ENCODE data around the gene SPSB3. TPM values are rescaled to one million over a fixed set of nuclear protein-coding genes. Genes with fewer than 3 reads are reported as not detected.

The SPSB3 gene
- total and polyA plus RNA-seq, 5 experiments from 2014 or later = 38.0 to 123 (median 42.0) TPM

GRCh38 chr16:1763521-1764511 lies 18.6 kb downstream of the SPSB3 start:
- DNase-seq = no peak
- ATAC-seq = no peak
- Mint-ChIP-seq H3K9me3 (no peaks in the 10 kb centered on the region), H3K27me3 (no peaks in the 10 kb centered on the region), H3K36me3 (peaks cover 0 to 29% (median 2%) of the 10 kb centered on the region in 3 donors), H3K4me1 (peaks cover 0 to 1% (median under 1%) of the 10 kb centered on the region in 4 donors), H3K4me3 (no peak overlapping the region), H3K27ac (no peak overlapping the region)
- POLR2A ChIA-PET = interaction anchor here (0.5 to 2.2 kb wide), 6 partner anchors 8 to 411 kb away, joined by 3 to 8 read pairs (median 4); partner anchors contain the start of genes EME2, NME3, NUBP2 and SPSB3

GRCh38 chr16:1762879-1763520 lies 19.4 kb downstream of the SPSB3 start:
- POLR2A ChIA-PET = interaction anchor here (0.5 to 1.5 kb wide), 3 partner anchors 9 to 410 kb away, joined by 4 to 7 read pairs (median 4); partner anchors contain the start of genes EME2 and NME3
- Mint-ChIP-seq H3K9me3 (no peaks in the 10 kb centered on the region), H3K27ac (no peak overlapping the region)

GRCh38 chr16:1762196-1762878 lies 20.0 kb downstream of the SPSB3 start:
- Mint-ChIP-seq H3K27me3 (no peaks in the 10 kb centered on the region), H3K4me1 (peaks cover 2 to 6% (median 3%) of the 10 kb centered on the region in 4 donors), H3K9me3 (no peaks in the 10 kb centered on the region), H3K27ac (no peak overlapping the region), H3K4me3 (no peak overlapping the region), H3K36me3 (peaks cover 0 to 25% (median 2%) of the 10 kb centered on the region in 3 donors)
- ATAC-seq (no peak), DNase-seq (no peak)
- POLR2A ChIA-PET = interaction anchor here (1.5 kb wide), 1 partner anchor 10 kb away, joined by 7 read pairs; the partner anchor contains the start of genes EME2 and NME3

More at GRCh38 chr16:1762879-1763520, 19.4 kb downstream of the SPSB3 start:
- ATAC-seq = no peak
- DNase-seq = no peak
- Mint-ChIP-seq H3K4me1 (peaks cover 0 to 2% (median under 1%) of the 10 kb centered on the region in 4 donors), H3K27me3 (no peaks in the 10 kb centered on the region), H3K4me3 (no peak overlapping the region), H3K36me3 (peaks cover 0 to 26% (median 2%) of the 10 kb centered on the region in 3 donors)

GRCh38 chr16:1761751-1762150 lies 20.6 kb downstream of the SPSB3 start:
- DNase-seq (no peak), ATAC-seq (no peak)
- no peaks in the 10 kb centered on the region for H3K9me3 Mint-ChIP-seq
- peak overlapping the region in 1 of 10 donors; percentile 27 for H3K27ac Mint-ChIP-seq
- peaks cover 0 to 23% (median 2%) of the 10 kb centered on the region in 3 donors for H3K36me3 Mint-ChIP-seq
- peaks cover 2 to 12% (median 8%) of the 10 kb centered on the region in 4 donors for H3K4me1 Mint-ChIP-seq
- H3K27me3 Mint-ChIP-seq = no peaks in the 10 kb centered on the region
- H3K4me3 Mint-ChIP-seq = no peak overlapping the region
- POLR2A ChIA-PET = no interaction called here

GRCh38 chr16:1760911-1761310 lies 21.5 kb downstream of the SPSB3 start:
- DNase-seq (no peak), ATAC-seq (no peak)
- Mint-ChIP-seq H3K4me3 (no peak overlapping the region), H3K4me1 (peaks cover 4 to 15% (median 10%) of the 10 kb centered on the region in 4 donors), H3K36me3 (peaks cover 0 to 25% (median 4%) of the 10 kb centered on the region in 3 donors), H3K27me3 (no peaks in the 10 kb centered on the region), H3K27ac (peak overlapping the region in 2 of 10 donors; percentile 24 to 32), H3K9me3 (no peaks in the 10 kb centered on the region)
- POLR2A ChIA-PET = interaction anchor here (1.0 kb wide), 1 partner anchor 13 kb away, joined by 3 read pairs; no protein-coding TSS in a partner anchor

- no peaks in the 10 kb centered on the region for H3K27me3 Mint-ChIP-seq
- H3K4me1 Mint-ChIP-seq = peaks cover 4 to 15% (median 10%) of the 10 kb centered on the region in 4 donors
- DNase-seq = no peak
- H3K9me3 Mint-ChIP-seq = no peaks in the 10 kb centered on the region
- H3K4me3 Mint-ChIP-seq = no peak overlapping the region
- peaks cover 0 to 35% (median 6%) of the 10 kb centered on the region in 3 donors for H3K36me3 Mint-ChIP-seq
- ATAC-seq = no peak
- POLR2A ChIA-PET = no interaction called here
- no peak overlapping the region for H3K27ac Mint-ChIP-seq
Measured at GRCh38 chr16:1759511-1759910, 22.9 kb downstream of the SPSB3 start.

GRCh38 chr16:1758923-1759322 lies 23.4 kb downstream of the SPSB3 start:
- no peaks in the 10 kb centered on the region for H3K27me3 Mint-ChIP-seq
- no peaks in the 10 kb centered on the region for H3K9me3 Mint-ChIP-seq
- H3K4me1 Mint-ChIP-seq = peaks cover 4 to 15% (median 10%) of the 10 kb centered on the region in 4 donors
- POLR2A ChIA-PET = interaction anchor here (1.1 kb wide), 1 partner anchor 53 kb away, joined by 5 read pairs; the partner anchor contains the start of gene MAPK8IP3
- peak overlapping the region in 2 of 10 donors; percentile 18 to 72 for H3K27ac Mint-ChIP-seq
- ATAC-seq (no peak), DNase-seq (no peak)
- H3K36me3 Mint-ChIP-seq = peaks cover 0 to 41% (median 9%) of the 10 kb centered on the region in 3 donors
- no peak overlapping the region for H3K4me3 Mint-ChIP-seq

- Mint-ChIP-seq H3K9me3 (no peaks in the 10 kb centered on the region), H3K36me3 (peaks cover 0 to 50% (median 9%) of the 10 kb centered on the region in 3 donors), H3K4me1 (peaks cover 4 to 15% (median 10%) of the 10 kb centered on the region in 4 donors), H3K4me3 (peak overlapping the region in 2 of 10 donors; percentile 7 to 22), H3K27me3 (no peaks in the 10 kb centered on the region), H3K27ac (peak overlapping the region in 2 of 10 donors; percentile 22 to 55)
- DNase-seq (peak in 1 of 10 donors; percentile 16), ATAC-seq (no peak)
- POLR2A ChIA-PET = interaction anchor here (1.1 kb wide), 1 partner anchor 52 kb away, joined by 5 read pairs; the partner anchor contains the start of gene MAPK8IP3
Measured at GRCh38 chr16:1757714-1758461, 24.5 kb downstream of the SPSB3 start.

- Mint-ChIP-seq H3K27me3 (no peaks in the 10 kb centered on the region), H3K4me3 (no peak overlapping the region), H3K27ac (peak overlapping the region in 1 of 10 donors; percentile 67), H3K36me3 (peaks cover 0 to 56% (median 7%) of the 10 kb centered on the region in 3 donors), H3K9me3 (no peaks in the 10 kb centered on the region), H3K4me1 (peaks cover 4 to 15% (median 10%) of the 10 kb centered on the region in 4 donors)
- POLR2A ChIA-PET = interaction anchor here (0.7 to 1.6 kb wide), 4 partner anchors 8 to 31 kb away, joined by 3 to 6 read pairs (median 4); no protein-coding TSS in a partner anchor
- ATAC-seq (no peak), DNase-seq (no peak)
Measured at GRCh38 chr16:1754204-1754603, 28.2 kb downstream of the SPSB3 start.

GRCh38 chr16:1752853-1753252 lies 29.5 kb downstream of the SPSB3 start:
- POLR2A ChIA-PET = interaction anchor here (0.7 to 0.8 kb wide), 2 partner anchors 46 to 488 kb away, joined by 3 to 4 read pairs; no protein-coding TSS in a partner anchor
- no peak overlapping the region for H3K27ac Mint-ChIP-seq
- H3K4me1 Mint-ChIP-seq = peaks cover 2 to 14% (median 10%) of the 10 kb centered on the region in 4 donors
- H3K27me3 Mint-ChIP-seq = no peaks in the 10 kb centered on the region
- no peak for DNase-seq
- H3K36me3 Mint-ChIP-seq = peaks cover 0 to 66% (median 7%) of the 10 kb centered on the region in 3 donors
- ATAC-seq = no peak
- no peak overlapping the region for H3K4me3 Mint-ChIP-seq
- no peaks in the 10 kb centered on the region for H3K9me3 Mint-ChIP-seq

- Mint-ChIP-seq H3K27ac (no peak overlapping the region), H3K9me3 (no peaks in the 10 kb centered on the region), H3K27me3 (no peaks in the 10 kb centered on the region), H3K36me3 (peaks cover 0 to 73% (median 9%) of the 10 kb centered on the region in 3 donors), H3K4me3 (no peak overlapping the region), H3K4me1 (peaks cover 2 to 5% (median 4%) of the 10 kb centered on the region in 4 donors)
- ATAC-seq (no peak), DNase-seq (no peak)
- POLR2A ChIA-PET = no interaction called here
Measured at GRCh38 chr16:1751946-1752345, 30.4 kb downstream of the SPSB3 start.

Measured in naive thymus-derived CD8-positive, alpha-beta T cell (primary cell).